ENCODE data around the gene GPR26. TPM values are rescaled to one million over a fixed set of nuclear protein-coding genes. Genes with fewer than 3 reads are reported as not detected.

GPR26 gene
- total and polyA plus RNA-seq, 4 donors: not detected

GRCh38 chr10:123689880-123690279 lies 23.7 kb downstream of the GPR26 start:
- DNase-seq (no peak), ATAC-seq (ENCODE audit: insufficient read depth, low FRiP score) (no peak)
- H3K27ac ChIP-seq (ENCODE audit: low read depth in 1 of 2, low read length in 1 of 2): no peak overlapping the region
- no peaks in the 10 kb centered on the region for H3K9me3 ChIP-seq (ENCODE audit: control insufficient read depth in 4 of 4, insufficient read depth in 3 of 4, low read length in 3 of 4)
- no peak overlapping the region for H3K4me3 ChIP-seq
- WGBS, 2 donors: 90 to 92% methylated on average over 2 of the region's 2 CpGs
- H3K27me3 ChIP-seq (ENCODE audit: control insufficient read depth in 3 of 3, insufficient read depth in 3 of 3, low read length in 2 of 3): peaks cover 0 to 18% (median 0%) of the 10 kb centered on the region in 3 donors
- no peak overlapping the region for H3K9ac ChIP-seq (ENCODE audit: insufficient read depth in 1 of 2, low read length in 2 of 2)
- no peaks in the 10 kb centered on the region for H3K4me1 ChIP-seq (ENCODE audit: control insufficient read depth in 5 of 5, insufficient read depth in 5 of 5, low read length in 5 of 5)
- H3K36me3 ChIP-seq (ENCODE audit: control insufficient read depth in 4 of 4, insufficient read depth in 4 of 4, low read length in 4 of 4): no peaks in the 10 kb centered on the region
- TF ChIP-seq, protein P1, sequence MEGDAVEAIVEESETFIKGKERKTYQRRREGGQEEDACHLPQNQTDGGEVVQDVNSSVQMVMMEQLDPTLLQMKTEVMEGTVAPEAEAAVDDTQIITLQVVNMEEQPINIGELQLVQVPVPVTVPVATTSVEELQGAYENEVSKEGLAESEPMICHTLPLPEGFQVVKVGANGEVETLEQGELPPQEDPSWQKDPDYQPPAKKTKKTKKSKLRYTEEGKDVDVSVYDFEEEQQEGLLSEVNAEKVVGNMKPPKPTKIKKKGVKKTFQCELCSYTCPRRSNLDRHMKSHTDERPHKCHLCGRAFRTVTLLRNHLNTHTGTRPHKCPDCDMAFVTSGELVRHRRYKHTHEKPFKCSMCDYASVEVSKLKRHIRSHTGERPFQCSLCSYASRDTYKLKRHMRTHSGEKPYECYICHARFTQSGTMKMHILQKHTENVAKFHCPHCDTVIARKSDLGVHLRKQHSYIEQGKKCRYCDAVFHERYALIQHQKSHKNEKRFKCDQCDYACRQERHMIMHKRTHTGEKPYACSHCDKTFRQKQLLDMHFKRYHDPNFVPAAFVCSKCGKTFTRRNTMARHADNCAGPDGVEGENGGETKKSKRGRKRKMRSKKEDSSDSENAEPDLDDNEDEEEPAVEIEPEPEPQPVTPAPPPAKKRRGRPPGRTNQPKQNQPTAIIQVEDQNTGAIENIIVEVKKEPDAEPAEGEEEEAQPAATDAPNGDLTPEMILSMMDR (IDR thresholded peaks at IDR 0.05; ENCODE audit: control extremely low read depth, extremely low read depth): no peak

GRCh38 chr10:123703195-123703790 lies 37.1 kb downstream of the GPR26 start:
- no peaks in the 10 kb centered on the region for H3K4me1 ChIP-seq (ENCODE audit: control insufficient read depth in 5 of 5, insufficient read depth in 5 of 5, low read length in 5 of 5)
- ATAC-seq (ENCODE audit: insufficient read depth, low FRiP score): no peak
- no peak for DNase-seq
- TF ChIP-seq, protein P1 (IDR thresholded peaks at IDR 0.05; ENCODE audit: control extremely low read depth, extremely low read depth): no peak
- no peak overlapping the region for H3K27ac ChIP-seq (ENCODE audit: low read depth in 1 of 2, low read length in 1 of 2)
- no peak overlapping the region for H3K9ac ChIP-seq (ENCODE audit: insufficient read depth in 1 of 2, low read length in 2 of 2)
- peaks cover 0 to 8% (median 0%) of the 10 kb centered on the region in 3 donors for H3K27me3 ChIP-seq (ENCODE audit: control insufficient read depth in 3 of 3, insufficient read depth in 3 of 3, low read length in 2 of 3)
- no peaks in the 10 kb centered on the region for H3K36me3 ChIP-seq (ENCODE audit: control insufficient read depth in 4 of 4, insufficient read depth in 4 of 4, low read length in 4 of 4)
- peaks cover 0 to 2% (median 0%) of the 10 kb centered on the region in 4 donors for H3K9me3 ChIP-seq (ENCODE audit: control insufficient read depth in 4 of 4, insufficient read depth in 3 of 4, low read length in 3 of 4)
- 72 to 79% methylated on average over 6 of the region's 6 CpGs for WGBS, 2 donors
- H3K4me3 ChIP-seq: no peak overlapping the region

DNA sequence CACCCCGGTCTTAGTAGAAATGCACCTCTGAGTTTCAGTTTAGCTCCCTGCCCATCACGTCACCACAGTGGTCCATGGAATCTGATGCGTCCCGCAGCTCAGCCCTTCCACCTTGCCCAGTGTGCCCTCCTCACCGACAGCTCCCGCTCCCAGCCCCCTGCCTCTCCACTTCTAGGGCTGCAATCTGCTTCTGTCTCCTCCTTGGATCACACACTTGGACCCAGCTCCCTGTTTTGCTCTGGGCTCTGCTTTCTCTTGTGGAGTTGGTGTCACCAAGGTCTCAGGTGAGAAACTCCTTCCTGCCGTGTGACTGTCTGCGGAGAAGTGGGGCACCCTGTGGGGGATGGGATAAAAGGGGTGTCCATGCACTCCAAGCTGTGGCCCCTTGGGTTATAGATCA lies 37.9 kb downstream of the GPR26 start:
- Histone ChIP-seq H3K27me3 (ENCODE audit: control insufficient read depth in 3 of 3, insufficient read depth in 3 of 3, low read length in 2 of 3) (peaks cover 0 to 4% (median 0%) of the 10 kb centered on the region in 3 donors), H3K4me3 (no peak overlapping the region), H3K27ac (ENCODE audit: low read depth in 1 of 2, low read length in 1 of 2) (no peak overlapping the region), H3K4me1 (ENCODE audit: control insufficient read depth in 5 of 5, insufficient read depth in 5 of 5, low read length in 5 of 5) (no peaks in the 10 kb centered on the region), H3K9me3 (ENCODE audit: control insufficient read depth in 4 of 4, insufficient read depth in 3 of 4, low read length in 3 of 4) (peaks cover 0 to 2% (median 0%) of the 10 kb centered on the region in 4 donors), H3K36me3 (ENCODE audit: control insufficient read depth in 4 of 4, insufficient read depth in 4 of 4, low read length in 4 of 4) (no peaks in the 10 kb centered on the region), H3K9ac (ENCODE audit: insufficient read depth in 1 of 2, low read length in 2 of 2) (no peak overlapping the region)
- ATAC-seq (ENCODE audit: insufficient read depth, low FRiP score) (no peak), DNase-seq (no peak)
- WGBS, 2 donors: 82 to 86% methylated on average over 8 of the region's 8 CpGs
- TF ChIP-seq, protein P1 (IDR thresholded peaks at IDR 0.05; ENCODE audit: control extremely low read depth, extremely low read depth): no peak

- Histone ChIP-seq H3K9me3 (ENCODE audit: control insufficient read depth in 4 of 4, insufficient read depth in 3 of 4, low read length in 3 of 4) (peaks cover 0 to 2% (median 0%) of the 10 kb centered on the region in 4 donors), H3K27ac (ENCODE audit: low read depth in 1 of 2, low read length in 1 of 2) (no peak overlapping the region), H3K4me3 (no peak overlapping the region), H3K36me3 (ENCODE audit: control insufficient read depth in 4 of 4, insufficient read depth in 4 of 4, low read length in 4 of 4) (no peaks in the 10 kb centered on the region), H3K4me1 (ENCODE audit: control insufficient read depth in 5 of 5, insufficient read depth in 5 of 5, low read length in 5 of 5) (no peaks in the 10 kb centered on the region), H3K27me3 (ENCODE audit: control insufficient read depth in 3 of 3, insufficient read depth in 3 of 3, low read length in 2 of 3) (peaks cover 0 to 4% (median 0%) of the 10 kb centered on the region in 3 donors), H3K9ac (ENCODE audit: insufficient read depth in 1 of 2, low read length in 2 of 2) (no peak overlapping the region)
- 14 to 30% methylated on average over 6 of the region's 6 CpGs for WGBS, 2 donors
- DNase-seq: no peak
- TF ChIP-seq, protein P1 (IDR thresholded peaks at IDR 0.05; ENCODE audit: control extremely low read depth, extremely low read depth): no peak
- ATAC-seq (ENCODE audit: insufficient read depth, low FRiP score): no peak
Measured at GRCh38 chr10:123704812-123705211, 38.7 kb downstream of the GPR26 start.
